Kasumi-1 (cell line): ENCODE results near the gene NOTCH2.
A peak's percentile ranks its signal among the peaks of the same experiment; 100 is the strongest.

Experiments
- DNase-seq, 2 experiments: peaks; one replicate each; lab custom pipeline; 2025; lab: John Stamatoyannopoulos, UW

NOTCH2 gene

DNA sequence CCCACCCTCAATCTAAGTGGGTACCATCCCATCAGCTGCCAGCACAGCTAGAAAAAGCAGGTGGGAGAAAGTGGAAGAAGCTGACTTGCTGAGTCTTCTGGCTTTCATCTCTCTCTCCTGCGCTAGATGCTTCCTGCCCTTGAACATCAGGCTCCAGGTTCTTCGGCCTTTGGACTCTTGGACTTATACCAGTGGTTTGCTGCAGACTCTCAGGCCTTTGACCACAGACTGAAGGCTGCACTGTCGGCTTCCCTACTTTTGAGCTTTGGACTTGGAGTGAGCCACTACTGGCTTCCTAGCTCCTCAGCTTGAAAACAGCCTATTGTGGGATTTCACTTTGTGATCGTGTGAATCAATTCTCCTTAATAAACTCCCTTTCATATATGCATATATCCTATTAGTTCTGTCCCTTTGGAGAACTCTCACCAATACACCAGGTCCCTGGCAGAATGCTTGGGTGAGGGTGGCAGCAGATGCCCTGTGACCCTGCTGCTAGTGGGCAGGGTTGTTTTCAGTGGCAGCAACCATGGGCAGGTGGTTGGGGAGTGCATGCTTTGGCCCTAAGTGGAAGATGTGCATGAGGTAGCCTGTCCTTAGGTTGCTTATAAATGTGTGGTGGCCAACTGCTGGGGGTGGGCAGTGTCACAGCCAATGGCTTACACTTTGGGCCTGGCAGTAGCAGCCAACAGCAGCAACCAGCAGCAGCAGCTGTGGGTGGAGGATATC lies 162.4 kb downstream of the NOTCH2 start:
- no peak for DNase-seq

DNA sequence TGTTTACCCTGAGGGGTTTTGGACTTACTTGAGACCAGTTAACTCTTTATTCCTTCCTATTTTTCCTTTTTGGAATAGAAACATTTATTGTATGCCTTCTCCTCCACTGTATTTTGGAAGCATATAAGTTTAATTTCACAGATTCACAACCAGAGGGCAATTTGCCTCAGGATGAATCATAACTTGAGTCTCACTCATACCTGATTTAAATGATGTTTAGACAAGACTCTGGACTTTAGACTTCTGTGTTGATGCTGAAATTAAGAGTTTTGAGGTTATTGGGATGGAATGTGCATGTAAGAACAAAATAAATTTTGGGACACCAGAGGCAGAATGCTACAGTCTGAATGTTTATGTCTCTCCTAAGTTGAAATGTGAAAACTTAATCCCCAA lies 166.0 kb downstream of the NOTCH2 start:
- no peak for DNase-seq

DNA sequence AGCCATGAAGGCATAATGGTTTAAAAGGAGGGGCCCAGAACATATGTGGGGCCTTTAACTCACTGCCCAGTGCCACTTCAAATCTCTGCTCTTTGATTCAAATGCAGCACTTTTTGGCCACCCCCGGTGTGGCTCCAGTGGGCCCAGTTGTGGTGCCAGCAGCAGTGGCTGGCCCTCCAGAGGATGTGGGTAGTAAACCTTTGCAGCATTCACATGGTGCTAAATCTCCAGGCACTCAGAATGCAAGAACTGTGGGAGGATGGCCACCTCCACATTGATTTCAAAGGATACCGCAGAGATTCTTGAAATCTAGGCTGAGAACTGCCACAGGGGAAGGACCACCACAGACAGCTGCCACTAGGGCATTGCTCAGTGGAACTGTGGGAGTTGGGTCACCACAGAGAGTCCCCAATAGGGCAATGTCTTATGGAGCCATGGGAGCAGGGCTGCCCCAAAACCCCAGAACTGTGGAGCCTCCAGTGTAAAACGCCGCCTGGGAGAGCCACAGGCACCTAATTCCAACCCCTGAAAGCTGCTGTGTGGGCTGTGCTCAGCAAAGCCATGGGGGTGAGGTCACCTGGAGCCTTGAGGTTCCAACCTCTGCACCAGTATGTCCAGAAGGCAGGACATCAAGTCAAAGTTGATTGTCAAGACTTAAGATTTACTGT lies 166.6 kb downstream of the NOTCH2 start:
- no peak for DNase-seq

DNA sequence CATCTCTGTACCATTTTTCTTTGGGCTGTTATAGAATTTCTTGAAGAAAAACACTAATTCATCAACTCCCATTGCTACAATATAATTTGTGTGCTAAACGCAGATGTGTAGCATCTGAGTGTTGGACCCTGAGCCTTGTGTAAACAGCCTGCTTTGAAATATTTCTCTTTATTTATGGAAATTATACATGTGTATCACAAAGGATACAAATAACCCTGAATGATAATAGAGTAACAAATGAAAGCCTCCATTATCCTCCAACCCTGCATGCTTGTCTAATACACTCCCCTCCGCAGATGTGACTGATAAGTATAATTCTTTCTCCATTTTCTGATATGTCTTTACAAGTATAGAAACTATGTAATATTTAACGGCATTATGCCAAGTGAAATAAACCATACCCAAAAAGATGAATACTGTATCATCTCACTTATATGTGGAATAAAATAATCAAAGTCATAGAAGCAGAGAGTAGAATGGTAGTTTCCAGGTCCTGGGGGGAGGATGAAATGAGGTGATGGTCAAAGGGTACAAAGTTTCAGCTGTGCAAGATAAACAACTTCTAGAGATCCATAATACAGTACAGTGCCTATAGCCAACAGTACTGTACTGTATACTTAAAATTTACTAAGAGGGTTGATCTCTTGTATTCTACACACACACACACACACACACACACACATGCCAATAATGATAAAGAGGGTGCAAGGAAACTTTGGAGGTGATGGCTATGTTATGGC lies 170.3 kb downstream of the NOTCH2 start:
- DNase-seq: no peak

DNA sequence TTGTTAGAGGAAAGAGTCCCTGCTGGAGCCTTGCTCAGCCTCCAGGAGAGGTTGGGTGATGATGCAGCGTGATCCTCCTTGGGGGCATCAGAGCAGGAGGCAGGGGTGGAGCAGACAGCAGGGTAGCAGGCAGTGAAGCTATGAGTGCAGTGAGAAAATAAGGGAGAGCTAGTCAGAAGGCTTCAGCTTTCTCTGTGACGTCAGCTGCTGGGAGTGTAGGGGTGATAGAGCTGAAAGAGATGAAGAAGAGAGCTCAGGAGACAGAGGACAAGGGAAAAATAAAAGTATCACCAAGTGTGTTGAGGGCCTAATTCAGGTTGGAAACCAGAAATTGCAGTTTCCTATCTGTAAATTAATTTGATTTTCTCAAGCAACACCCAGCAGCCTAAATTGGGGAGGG lies 170.9 kb downstream of the NOTCH2 start:
- DNase-seq: no peak

DNA sequence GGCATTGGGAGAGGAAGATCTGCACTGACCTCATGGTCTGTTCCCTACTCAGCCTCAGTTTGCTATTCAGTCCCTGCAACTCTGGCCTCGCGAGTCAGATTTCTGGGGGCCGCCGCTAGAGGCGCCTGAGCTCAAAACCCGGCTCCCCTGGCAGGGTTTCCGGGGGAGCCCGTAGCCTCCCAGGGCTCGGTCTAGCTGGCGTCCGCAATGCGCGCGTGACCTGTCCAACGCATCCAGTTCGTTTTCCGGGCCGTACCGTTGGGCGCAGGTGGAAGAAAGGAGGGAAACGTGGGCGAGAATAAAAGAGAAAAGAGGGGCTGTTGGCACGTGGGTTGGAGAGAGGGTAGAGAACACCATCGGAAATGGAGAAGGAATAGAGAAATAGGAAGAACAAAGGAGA lies 173.2 kb downstream of the NOTCH2 start, which contains the start of gene ADAM30:
TSS of gene ADAM30 (minus strand) at position 213 of the 400 bp plus-strand sequence. CDS start at position 34, 179 bp downstream.
- no peak for DNase-seq

DNA sequence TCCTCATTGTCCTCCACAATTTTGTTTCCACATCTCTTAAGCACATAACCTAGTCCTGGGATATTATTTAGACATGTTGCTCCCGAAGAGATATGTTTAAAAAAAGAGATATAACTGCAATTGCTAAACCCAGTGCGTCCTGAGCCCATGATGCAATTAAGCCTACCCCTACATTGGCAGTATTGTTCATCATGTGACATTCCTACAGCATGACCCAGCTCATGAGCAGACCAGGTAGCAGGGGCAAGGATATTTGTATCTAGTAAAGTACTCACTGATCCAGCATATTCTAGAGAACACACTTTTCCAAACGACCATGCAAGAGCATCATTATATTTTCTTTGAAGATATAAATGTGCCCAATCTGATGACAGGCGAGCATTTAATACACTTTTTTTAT lies 174.4 kb downstream of the NOTCH2 start:
- no peak for DNase-seq

DNA sequence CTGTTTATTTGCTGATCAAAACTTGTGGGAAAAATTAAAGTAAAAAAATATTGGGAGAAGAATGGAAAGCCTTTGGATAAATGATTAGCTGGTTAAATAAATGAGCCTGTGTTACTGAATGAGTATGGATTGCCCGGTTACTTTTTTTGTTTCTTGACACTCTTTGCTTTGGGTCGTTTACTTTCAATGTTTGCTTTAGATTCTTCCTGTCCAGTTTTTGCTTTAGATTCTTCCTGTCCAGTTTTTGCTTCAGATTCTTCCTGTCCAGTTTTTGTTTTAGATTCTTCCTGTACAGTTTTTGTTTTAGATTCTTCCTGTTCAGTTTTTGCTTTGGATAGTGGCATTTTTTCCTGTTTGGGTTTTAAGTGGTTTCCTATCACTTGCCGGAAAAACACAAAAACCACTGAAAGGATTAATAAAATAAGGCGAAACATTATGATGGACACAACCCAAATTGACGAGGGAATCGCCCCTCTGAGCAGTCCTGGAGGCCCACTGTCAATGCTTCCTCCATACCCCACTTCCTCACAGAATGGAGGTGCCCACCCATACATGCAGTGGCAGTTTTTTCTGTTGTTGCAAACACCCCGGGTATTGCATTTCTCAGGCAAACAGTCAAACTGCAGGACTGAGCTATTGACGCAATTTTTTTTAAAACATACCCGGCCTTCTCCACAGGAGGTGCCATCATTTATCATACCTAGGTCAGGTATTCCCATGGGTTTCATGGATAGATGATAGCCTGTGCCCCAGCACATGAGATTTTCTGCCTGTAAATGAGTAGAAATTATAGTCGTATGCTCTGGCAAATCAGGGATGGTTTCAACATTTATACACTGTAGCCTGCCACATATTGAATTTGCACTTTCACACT lies 175.4 kb downstream of the NOTCH2 start:
- DNase-seq: no peak

DNA sequence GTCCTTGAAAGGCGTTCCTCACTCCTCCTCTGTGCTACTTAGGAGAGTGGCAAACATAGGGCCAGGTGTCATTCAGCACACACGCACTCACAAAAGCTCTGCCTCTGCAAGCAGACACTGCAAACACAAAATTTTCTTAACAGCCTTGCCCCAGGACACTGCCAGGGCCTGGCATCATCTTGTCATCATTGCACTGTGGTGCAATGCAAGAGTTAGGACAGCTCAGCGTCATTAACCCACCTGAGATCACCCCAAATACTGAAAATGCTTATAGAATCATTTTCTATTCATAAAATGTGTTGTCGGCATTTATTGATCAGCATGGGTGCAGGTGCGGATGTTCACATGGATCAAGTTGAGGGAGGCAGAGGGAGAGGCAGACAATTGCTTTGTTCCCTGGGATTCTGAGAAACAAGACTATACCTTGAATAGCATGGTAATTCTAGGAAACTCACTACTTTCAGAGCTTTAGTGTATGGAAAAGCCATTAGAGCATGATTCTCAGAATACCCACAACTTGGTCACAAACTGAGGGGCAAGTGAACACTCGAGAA lies 176.1 kb downstream of the NOTCH2 start:
- no peak for DNase-seq

DNA sequence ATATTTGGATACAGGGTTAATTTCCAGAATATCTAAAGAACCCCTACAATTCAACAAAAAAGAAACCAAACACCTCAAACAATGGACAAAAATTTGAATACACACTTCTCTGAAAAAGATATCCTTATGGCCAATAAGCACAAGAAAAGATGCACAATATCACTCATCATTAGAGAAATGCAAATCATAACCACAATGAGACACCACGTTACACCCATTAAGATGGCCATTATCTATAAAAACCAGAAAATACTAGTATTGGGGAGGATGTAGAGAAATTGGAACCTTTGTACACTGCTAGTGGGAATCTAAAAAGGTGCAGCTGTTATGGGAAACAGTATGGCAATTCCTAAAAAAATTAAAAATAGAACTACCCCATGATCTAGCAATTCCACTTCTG lies 178.1 kb downstream of the NOTCH2 start:
- DNase-seq: no peak

DNA sequence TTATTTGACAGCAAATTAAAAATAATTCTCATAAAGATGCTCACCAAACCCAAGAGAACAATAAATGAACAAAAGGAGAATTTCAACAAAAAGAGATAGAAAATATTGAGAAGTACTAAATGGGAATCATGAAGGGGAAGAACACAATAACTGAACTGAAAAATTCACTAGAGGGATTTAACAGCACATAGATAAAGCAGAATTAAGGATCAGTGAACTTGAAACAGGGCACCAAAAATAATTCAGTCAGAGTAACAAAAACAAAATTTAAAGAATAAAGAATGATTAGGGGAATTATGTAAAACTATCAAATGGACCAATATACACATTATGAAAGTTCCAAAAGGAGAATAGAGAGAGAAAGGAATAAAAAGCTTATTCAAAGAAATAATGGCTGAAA lies 181.0 kb downstream of the NOTCH2 start:
- no peak for DNase-seq

DNA sequence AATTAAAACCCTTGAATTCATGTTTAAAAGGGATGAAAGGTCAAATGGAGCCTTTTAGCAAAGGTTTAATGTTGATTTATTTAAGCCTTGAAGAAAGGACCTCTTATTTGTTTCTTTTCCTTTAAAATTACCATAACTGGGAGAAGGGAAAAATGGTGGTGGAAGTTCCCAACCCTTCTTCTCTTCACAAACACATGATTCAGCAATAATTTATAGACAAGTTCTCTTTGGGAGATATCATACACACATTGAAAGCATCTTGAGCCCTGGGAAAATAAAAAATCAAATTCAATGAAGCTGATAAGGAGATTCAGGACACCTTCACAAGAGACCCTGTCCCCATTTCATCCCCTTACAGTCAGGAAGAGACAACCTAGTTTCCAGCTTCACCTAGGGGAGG lies 182.0 kb downstream of the NOTCH2 start:
- DNase-seq: no peak

DNA sequence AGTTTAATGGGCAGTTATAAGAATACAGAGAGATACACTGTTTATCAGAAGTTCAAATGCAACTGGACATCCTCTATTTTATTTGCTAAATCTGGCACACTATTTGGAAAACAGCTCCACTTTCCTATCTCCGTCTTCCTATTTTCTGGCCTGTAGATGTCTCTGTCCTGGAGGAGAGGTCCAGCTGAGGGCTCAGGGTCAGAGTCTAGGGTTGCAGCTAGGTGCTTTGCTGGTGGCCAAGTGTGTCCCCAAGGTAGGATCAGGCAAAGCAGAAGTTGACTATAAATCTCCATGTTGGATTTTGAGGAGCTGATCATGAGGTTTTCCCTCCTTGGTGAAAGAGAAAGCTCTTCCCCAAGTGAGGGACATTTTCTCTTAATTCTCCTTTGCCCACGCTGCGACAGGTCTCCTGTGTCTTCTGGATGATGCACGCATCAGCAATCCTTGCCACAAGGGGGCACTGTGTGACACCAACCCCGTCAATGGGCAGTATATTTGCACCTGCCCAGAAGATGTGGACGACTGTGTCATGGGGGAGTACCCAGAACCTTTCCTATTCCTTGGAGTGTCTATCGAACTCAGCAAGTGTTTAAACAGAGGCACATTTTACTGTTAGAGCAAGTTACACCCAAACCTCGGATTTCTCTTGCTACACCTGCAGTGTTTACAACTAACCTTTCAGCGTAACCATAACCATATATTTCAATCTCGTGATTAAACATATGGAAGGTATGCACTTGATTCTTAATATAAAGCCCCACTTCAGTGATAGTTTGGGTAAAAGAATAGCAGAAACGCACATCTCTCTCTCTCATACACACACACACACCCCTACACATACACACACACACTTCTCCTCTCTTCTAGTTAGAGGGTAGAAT lies 183.3 kb downstream of the NOTCH2 start:
- DNase-seq: peak; percentile 26 to 27

DNA sequence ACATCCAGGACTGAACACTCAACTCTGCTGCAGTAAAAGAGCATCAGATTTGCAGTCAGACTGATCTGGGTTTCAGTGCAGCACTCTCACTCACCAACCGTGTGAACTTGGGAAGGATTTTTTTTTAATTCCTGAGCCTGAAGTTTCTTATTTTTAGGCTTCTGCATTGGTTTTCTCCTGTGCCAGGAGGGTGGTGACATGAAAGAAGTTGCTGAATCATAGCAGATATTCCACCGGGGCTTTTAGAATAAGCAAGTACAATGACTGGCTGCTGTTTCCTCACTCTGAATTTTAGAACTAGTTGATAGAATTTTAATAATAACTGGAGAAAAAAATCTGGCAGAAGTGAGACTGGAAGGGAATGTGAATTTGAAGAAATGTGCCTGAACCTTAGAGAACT lies 184.8 kb downstream of the NOTCH2 start:
- no peak for DNase-seq

DNA sequence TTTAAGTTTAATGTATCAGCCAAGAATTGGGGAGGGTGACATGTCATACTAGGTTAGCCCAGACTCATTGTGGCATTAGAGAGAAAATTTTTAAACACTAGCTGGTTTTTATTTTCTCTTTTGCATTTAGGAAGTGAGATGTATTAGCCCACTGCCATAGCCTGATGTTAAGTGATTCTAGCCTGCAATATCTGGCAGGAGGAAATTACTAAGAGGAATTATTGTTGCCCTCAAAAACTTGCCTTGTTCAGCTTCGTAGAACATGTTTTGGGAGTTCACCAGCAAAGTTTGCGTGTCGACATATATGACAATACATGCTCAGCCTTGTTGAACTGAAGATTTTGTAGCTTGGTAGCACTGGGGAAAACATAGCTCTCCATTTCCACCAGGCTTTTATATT lies 185.6 kb downstream of the NOTCH2 start:
- no peak for DNase-seq

DNA sequence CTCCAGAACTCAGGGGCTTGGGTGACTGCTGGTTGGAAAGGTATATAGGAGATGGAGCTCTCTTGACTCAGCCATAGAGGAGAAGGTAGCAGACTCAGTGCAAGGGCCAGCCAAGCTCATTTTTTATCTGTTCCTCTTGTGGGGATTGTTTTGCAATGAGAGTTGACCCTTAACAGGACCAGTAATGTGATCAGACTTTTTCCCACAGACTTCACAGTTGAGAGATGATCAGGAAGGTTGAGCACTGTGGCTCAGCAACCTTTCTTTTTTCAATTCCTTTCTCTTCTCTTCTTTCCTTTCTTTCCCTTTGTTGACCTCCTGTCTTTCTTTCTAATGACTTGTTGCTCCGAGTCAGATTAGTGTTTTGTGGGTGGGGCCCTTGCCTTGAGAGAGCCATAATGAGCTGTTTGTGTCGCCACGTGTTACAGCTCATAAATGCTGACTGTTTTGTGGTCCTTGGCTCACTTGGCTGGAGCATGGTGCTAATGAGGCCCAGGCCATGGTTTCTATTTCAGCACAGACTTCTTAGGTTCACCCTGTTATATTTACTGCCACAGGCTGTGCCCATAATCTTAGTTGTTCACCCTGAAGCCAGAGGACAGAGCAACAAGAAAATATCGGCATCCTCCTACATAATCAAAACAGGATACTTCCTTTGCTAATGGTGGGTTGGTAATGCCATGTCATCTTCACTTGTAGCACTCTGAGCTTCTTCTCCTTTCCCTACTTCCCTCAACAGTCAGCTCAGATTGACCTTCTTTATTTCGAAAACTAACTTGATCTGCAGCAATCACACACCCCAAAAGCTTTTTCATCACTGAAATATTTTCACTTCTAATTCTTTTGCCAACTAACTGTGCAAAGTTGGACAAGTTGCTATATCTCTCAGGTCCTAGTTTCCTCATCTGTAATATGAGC lies 187.1 kb downstream of the NOTCH2 start:
- DNase-seq: no peak

DNA sequence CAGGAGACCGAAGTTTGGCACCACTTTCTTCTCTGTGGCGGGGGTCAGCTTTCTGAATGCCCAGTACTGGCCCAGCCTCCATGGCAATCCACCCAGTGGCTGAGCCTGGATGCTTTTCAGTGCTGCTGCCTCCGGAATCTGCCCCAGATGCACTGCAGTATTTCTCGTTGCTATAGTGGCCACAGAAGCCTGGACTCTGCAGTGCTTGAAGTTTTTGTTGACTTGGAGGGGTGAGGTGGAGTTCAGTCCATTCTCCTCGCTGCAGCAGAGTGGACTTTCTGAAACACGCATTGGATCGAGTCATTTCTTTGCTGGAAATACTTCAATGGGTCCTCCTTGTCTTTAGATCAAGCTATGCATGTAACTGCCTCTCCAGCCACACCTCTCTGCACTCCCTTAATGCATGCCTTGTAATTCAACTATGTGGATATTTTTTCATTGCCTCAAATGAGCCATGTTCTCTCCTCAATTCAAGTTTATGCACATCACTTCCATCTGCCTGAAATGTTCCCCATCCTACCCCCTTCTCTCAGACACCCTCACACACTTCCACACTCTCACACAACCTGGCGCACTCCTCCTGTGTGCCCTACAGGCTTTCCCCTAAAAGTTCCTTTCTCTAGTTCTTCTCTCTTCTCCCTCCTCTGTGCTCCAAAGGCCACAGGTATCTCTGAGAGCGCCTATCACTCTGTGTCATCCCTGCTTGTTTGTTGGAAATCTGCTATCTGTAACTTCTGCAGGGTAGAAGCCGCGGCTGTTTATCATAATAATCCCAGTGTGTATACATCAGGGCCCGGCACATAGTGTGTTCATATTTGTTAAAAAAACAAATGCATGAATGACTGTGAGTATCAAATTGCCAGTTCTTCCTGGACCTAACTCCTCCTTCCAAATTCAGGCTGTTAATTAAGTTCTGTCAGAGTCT lies 189.7 kb downstream of the NOTCH2 start:
- no peak for DNase-seq

DNA sequence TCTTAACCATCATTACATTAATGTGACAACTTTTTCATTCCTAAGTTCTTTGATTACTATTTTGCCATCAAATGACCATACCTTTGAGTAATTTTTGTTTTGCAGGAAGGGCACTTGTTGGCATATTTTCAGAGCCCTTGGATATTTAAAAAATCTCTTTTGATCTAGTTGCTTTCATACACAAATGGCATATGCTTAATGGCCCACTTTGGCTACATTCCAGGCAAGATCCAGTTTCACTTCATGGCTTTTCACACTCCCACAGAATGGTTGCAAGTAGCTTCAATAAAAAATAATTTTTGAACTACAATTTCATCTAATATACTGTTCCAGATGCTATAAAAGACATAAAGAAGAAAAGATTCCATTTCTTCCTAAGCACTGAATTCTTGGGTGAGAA lies 191.3 kb downstream of the NOTCH2 start:
- DNase-seq: no peak

DNA sequence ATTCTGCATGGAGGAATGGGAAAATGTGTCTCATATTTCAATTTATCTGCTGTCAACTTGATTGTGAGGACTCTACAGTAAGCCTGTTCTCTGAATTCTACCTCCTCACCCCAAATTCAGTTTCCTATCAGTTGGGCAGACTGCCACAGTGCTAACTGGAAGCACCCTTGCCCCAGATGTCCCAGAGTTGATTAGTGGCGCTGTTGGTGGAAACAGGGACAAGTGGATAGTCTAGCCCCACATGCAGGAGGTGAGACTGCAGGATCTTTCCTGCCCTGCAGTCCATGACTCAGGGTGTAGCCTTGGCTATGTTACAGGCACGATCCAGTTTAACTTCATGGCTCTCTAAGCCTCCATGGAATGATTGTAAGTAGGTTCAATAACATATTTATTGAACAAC lies 195.3 kb downstream of the NOTCH2 start:
- DNase-seq: no peak
